HepG2 (cell line): ENCODE data around the gene G0S2.

Experiments used
- CTCF ChIP-seq: sonication (generic); formaldehyde crosslinking; IDR thresholded peaks from 2 replicates; pipeline ENCODE4 v1.5.0; 2020; ENCODE audit warnings: mild to moderate bottlenecking, missing genetic modification reagents, moderate library complexity
- EZH2 ChIP-seq: conservative IDR thresholded peaks from 2 replicates; pipeline ENCODE4 v1.6.1; 2012; ENCODE audit warnings: mild to moderate bottlenecking, low read depth, low read length, moderate library complexity
- ZNF274 ChIP-seq: sonication (generic); formaldehyde crosslinking; IDR thresholded peaks from 2 replicates; pipeline ENCODE4 v1.5.1; 2020; ENCODE audit warnings: mild to moderate bottlenecking, missing genetic modification reagents
- TF ChIP-seq, protein P1 (sequence below): sonication (generic); formaldehyde crosslinking; IDR thresholded peaks from 2 replicates; pipeline ENCODE4 v1.4.0; 2020; ENCODE audit warnings: mild to moderate bottlenecking, missing genetic modification reagents

- TF ChIP-seq EZH2 (no peak), CTCF (CRISPR knock-in tag) (no peak), ZNF274 (CRISPR knock-in tag) (no peak)
- TF ChIP-seq, protein P1, sequence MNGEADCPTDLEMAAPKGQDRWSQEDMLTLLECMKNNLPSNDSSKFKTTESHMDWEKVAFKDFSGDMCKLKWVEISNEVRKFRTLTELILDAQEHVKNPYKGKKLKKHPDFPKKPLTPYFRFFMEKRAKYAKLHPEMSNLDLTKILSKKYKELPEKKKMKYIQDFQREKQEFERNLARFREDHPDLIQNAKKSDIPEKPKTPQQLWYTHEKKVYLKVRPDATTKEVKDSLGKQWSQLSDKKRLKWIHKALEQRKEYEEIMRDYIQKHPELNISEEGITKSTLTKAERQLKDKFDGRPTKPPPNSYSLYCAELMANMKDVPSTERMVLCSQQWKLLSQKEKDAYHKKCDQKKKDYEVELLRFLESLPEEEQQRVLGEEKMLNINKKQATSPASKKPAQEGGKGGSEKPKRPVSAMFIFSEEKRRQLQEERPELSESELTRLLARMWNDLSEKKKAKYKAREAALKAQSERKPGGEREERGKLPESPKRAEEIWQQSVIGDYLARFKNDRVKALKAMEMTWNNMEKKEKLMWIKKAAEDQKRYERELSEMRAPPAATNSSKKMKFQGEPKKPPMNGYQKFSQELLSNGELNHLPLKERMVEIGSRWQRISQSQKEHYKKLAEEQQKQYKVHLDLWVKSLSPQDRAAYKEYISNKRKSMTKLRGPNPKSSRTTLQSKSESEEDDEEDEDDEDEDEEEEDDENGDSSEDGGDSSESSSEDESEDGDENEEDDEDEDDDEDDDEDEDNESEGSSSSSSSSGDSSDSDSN: no peak
These were observed 12.3 kb upstream of the G0S2 start for GRCh38 chr1:209662879-209663327.
